Bronchial epithelial cell (primary cell): ENCODE measurements around the gene RBM4B. TPM values are rescaled to one million over a fixed set of nuclear protein-coding genes. Genes with fewer than 3 reads are reported as not detected.

ENCODE experiments used
- DNase-seq: peaks from one replicate; pipeline ENCODE4 v3.0.0-alpha.2; 2010; ENCODE audit warnings: low read depth
- FAIRE-seq: peaks from 2 replicates; lab custom pipeline; 2011; peaks lifted over from hg19 to GRCh38; lab: Jason Lieb, UNC
- H3K27me3 ChIP-seq: 2 replicates; pipeline ENCODE4 v1.5.1; 2011; ENCODE audit warnings: low read length; ENCODE audit not compliant: control insufficient read depth, insufficient read depth
- H3K36me3 ChIP-seq: 2 replicates; pipeline ENCODE4 v1.5.1; 2011; ENCODE audit warnings: low read length; ENCODE audit not compliant: control insufficient read depth, insufficient read depth
- H3K4me3 ChIP-seq: 2 replicates; pipeline ENCODE4 v1.5.1; 2011; ENCODE audit warnings: mild to moderate bottlenecking, low read depth, low read length, control low read depth
- total RNA-seq: library from RNA; depleted of rRNA; stranded (reverse); fragments of >200 nt; gene quantifications from 2 replicates; pipeline ENCODE4 v1.2.1, GENCODE V29; 2014
- TF ChIP-seq, protein P1 (sequence below): IDR thresholded peaks from 2 replicates; pipeline ENCODE4 v1.5.1; 2011; ENCODE audit warnings: mild to moderate bottlenecking, moderate library complexity, low read length, control low read depth, inconsistent platforms; ENCODE audit not compliant: insufficient read depth, severe bottlenecking

Gene RBM4B
- total RNA-seq, 1 donor from 2014 or later: 13.4 TPM

DNA sequence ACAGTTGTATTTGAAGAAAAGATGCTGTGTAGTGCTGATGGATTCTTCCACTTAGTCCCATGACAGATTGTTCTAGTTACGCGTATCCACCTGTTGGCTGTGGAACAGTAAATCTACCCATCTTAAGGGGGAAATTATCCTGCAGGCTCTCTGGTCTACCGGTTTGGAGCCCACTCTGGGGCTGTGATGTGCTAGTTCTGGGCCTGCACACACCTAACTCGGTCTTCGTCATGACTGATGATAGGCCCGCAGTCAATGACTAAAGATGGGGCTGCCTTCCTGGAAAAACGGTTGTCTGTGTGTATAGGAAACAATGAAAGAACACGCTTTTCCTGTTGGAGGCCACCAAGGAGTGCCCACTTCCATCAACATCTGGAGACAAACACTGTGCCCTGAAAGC is 6.2 kb upstream of the RBM4B start:
- Histone ChIP-seq H3K36me3 (peaks cover 22% of the 10 kb centered on the region), H3K4me3 (no peak overlapping the region), H3K27me3 (no peaks in the 10 kb centered on the region)
- DNase-seq (no peak), FAIRE-seq (no peak)
- TF ChIP-seq, protein P1, sequence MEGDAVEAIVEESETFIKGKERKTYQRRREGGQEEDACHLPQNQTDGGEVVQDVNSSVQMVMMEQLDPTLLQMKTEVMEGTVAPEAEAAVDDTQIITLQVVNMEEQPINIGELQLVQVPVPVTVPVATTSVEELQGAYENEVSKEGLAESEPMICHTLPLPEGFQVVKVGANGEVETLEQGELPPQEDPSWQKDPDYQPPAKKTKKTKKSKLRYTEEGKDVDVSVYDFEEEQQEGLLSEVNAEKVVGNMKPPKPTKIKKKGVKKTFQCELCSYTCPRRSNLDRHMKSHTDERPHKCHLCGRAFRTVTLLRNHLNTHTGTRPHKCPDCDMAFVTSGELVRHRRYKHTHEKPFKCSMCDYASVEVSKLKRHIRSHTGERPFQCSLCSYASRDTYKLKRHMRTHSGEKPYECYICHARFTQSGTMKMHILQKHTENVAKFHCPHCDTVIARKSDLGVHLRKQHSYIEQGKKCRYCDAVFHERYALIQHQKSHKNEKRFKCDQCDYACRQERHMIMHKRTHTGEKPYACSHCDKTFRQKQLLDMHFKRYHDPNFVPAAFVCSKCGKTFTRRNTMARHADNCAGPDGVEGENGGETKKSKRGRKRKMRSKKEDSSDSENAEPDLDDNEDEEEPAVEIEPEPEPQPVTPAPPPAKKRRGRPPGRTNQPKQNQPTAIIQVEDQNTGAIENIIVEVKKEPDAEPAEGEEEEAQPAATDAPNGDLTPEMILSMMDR: no peak

DNA sequence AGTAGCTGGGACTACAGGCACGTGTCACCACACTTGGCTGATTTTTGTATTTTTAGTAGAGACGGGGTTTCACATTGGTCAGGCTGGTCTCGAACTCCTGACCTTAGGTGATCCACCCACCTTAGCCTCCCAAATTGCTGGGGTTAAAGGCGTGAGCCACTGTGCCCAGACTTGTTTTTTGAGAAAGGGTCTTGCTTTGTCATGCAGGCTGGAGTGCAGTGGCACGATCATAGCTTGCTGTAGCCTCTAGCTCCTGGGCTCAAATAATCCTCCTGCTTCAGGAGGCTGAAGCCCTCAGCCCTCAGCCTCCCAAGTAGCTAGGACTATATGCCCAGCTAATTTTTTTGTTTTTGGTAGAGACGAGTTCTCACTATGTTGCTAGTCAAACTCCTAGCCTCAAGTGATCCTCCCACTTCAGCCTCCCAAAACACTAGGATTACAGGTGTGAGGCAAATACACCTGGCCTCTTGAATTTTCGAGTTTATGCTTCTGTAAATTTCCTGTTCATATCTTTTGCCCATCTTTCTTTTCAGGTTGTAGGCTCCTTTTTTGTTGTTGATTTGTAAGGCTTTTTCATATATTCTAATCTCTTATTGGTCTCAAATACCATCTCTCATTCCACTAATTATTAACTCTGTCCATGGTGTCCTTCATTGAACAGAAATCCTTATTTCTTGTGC is 3.4 kb upstream of the RBM4B start:
- no peak overlapping the region for H3K4me3 ChIP-seq
- H3K27me3 ChIP-seq: no peaks in the 10 kb centered on the region
- no peak for FAIRE-seq
- TF ChIP-seq, protein P1: no peak
- DNase-seq: no peak
- H3K36me3 ChIP-seq: peaks cover 8% of the 10 kb centered on the region

DNA sequence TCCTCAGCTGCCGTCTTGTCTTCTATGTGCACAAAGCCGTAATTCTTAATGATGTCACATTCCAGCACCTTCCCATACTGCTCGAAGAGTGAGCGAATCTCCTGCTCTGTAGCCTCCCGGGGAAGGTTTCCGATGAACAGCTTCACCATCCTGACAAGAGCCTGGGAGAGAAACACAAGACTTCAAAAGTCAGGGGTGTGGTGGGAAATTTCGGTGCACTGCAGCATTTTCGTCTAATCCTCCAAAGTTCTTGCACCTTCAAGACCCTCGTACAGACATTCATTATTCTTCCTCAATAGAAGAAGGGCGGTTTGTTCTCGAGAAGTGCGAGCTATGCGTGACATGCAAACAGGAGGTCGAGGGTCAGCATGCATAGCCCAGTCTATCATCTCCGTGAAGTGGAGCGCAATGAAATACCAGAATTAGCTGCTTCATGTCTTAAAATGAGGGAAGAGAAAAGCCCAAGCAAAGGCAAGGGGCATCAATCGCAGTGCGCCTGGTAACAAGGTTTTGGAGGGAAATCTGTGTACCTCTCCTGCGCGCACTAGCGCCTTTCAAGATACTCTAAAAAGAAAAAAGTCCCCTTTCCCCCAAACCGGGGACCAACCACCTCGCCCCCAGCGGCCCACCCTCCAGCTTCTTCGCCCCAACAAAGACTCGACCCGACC is 622 bp downstream of the RBM4B start:
- no peak for FAIRE-seq
- Histone ChIP-seq H3K27me3 (no peaks in the 10 kb centered on the region), H3K36me3 (no peaks in the 10 kb centered on the region), H3K4me3 (peak overlapping the region; percentile 54)
- DNase-seq: peak; percentile 5
- TF ChIP-seq, protein P1: no peak

DNA sequence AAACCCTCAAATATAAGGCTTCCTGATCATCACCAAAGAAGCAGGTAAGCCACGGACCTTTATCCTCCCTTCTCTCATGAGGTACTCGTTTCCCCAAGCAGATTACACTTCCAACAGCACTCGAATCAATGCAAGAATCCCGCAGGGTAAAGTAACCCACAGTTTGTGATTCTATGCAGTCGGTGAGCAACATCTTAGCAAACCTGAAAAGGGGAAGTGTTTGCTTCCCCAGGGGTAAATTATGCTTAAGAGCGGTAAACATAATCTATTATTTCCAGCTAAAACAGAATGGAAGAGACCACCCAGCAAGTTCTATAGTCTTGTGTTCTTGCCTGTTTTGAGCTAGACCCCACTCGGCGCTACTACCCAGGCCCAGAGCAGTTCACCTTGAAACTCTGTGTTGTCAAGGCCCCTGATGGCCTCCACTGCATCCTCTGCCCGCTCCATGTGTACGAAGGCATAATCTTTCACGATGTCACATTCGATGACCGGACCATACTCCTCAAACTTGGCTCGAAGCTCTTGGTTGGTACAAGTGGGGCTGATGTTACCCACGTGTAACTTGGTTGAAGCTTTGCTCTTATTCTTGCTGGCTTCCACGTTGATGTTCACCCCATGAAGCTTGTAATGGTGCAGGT is 1.3 kb downstream of the RBM4B start:
- DNase-seq: no peak
- Histone ChIP-seq H3K36me3 (no peaks in the 10 kb centered on the region), H3K4me3 (no peak overlapping the region), H3K27me3 (no peaks in the 10 kb centered on the region)
- FAIRE-seq: peak; percentile 7
- TF ChIP-seq, protein P1: no peak

DNA sequence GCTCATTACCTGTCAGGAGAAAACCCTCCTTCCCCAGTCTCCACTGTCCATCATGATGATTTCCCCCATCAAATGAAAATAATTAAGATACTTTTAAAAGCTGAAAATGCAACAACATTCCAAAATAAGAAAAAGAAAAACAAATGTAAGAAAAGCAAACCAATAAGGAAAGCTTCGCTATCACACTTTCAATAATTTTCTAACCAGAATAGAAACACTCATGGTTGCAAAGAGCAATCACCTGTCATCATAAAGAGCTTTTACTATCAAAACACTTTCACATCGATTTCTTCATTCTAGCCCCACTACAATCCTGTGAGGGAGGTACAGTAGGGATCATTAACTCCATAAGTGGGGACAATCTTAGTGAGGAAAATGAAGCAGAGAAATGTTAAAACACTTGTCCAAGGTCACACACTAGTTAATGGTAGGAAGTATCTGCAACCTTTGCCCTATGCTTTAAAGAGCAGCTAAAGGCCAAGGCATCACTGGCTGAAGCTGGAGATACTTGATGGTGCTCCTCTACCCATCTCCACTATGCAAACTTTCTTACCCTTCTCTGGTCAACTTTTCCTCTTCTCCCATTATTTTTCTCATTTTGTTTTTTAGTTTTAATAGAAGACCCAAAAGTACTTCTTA is 2.6 kb downstream of the RBM4B start:
- no peak for FAIRE-seq
- H3K4me3 ChIP-seq: no peak overlapping the region
- H3K27me3 ChIP-seq: no peaks in the 10 kb centered on the region
- no peaks in the 10 kb centered on the region for H3K36me3 ChIP-seq
- TF ChIP-seq, protein P1: no peak
- DNase-seq: no peak
